ENCODE data around the gene DUSP5. TPM values are rescaled to one million over a fixed set of nuclear protein-coding genes. Genes with fewer than 3 reads are reported as not detected.

Gene DUSP5
- total RNA-seq, 1 experiment from 2014 or later = 137 TPM

DNA sequence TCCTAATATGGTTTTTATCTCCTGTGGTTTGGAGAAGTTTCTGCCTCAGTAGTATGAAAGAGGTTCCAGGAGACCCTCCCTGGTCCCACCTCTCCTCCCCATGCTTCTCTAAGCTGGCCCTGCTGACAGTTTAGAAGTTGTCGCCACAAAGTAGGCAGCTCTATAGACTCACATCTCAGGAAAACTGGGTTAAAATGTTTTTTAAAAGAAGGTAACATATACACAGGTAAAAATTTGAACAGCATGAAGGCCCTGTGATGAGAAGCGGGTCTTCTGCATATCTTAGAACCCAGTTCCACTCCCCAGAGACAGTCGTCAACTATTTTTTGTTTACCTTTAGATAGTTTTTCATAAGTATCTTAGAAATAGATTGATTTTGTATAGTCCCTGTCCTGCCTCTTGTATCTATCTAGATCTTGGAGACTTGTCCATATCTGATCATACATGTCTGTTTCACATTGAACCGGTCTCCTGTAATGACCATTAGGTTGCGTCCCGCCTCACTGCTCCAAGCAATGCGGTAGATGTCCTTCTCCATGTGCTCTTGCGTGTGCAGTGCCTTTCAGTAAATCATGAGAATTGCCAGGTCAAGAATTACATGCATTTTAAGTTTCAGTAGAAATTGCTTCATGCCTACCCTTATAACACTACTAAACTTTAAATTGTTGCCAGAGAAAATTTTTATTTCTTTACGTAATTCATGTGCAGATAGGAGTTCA is 2.2 kb downstream of the DUSP5 start:
- Histone ChIP-seq H3K27me3 (ENCODE audit: insufficient read depth, low read length) (no peaks in the 10 kb centered on the region), H4K20me1 (ENCODE audit: insufficient read depth) (peaks cover 57% of the 10 kb centered on the region; the same call in 1 of the 2 replicates), H3K4me3 (replicated peaks in 1 of 2; ENCODE audit: low read depth in 1 of 2, low read length in 2 of 2) (peak overlapping the region; percentile 90 to 92), H3K36me3 (ENCODE audit: control insufficient read depth in 1 of 2, insufficient read depth in 2 of 2, low read length in 2 of 2) (peaks cover 18 to 51% of the 10 kb centered on the region in 2 experiments), H3K9me2 (ENCODE audit: insufficient read depth) (no peaks in the 10 kb centered on the region), H3K27ac (ENCODE audit: low read depth, low read length) (peak overlapping the region; percentile 65), H3K9ac (ENCODE audit: low read length) (peak overlapping the region; percentile 86), H3K79me2 (ENCODE audit: insufficient read depth, low read length) (peaks cover 92% of the 10 kb centered on the region), H3K4me1 (ENCODE audit: control insufficient read depth in 1 of 2, insufficient read depth in 2 of 2, low read length in 2 of 2) (peaks cover 53 to 79% of the 10 kb centered on the region in 2 experiments), H3K9me3 (ENCODE audit: control insufficient read depth in 1 of 2, insufficient read depth in 1 of 2, low read depth in 1 of 2, low read length in 2 of 2) (no peaks in the 10 kb centered on the region), H3K4me2 (ENCODE audit: low read length) (peak overlapping the region; percentile 90), H2AFZ (ENCODE audit: low read depth, low read length, poor library complexity, severe bottlenecking) (no peak overlapping the region)
- ChIA-PET CTCF (no interaction called here), RAD21 (ENCODE audit: low non-redundant PET in 1 of 2, low total read pairs in 2 of 2, uncharacterized antibody in 2 of 2, unreplicated experiment in 2 of 2) (interaction anchor here (0.8 to 2.1 kb wide), 5 partner anchors 88 to 231 kb away, joined by 3 to 6 read pairs (median 4); no protein-coding TSS in a partner anchor), POLR2A (interaction anchor here (1.6 to 24.1 kb wide), 9 partner anchors 8 to 145 kb away, joined by 3 to 438 read pairs (median 9); no protein-coding TSS in a partner anchor)
- no peak for ATAC-seq
- intact Hi-C loops (cut with micrococcal nuclease) = loop anchor here (1.0 to 5.0 kb wide), 5 partner anchors 31 to 194 kb away; partner anchors contain the start of gene SMC3
- TF ChIP-seq ELF1 (IDR thresholded peaks at IDR 0.05; ENCODE audit: borderline replicate concordance, low read depth) = no peak
- TF ChIP-seq JUND (IDR thresholded peaks at IDR 0.05) = no peak
- no peak for TF ChIP-seq FOSL1 (IDR thresholded peaks at IDR 0.05; ENCODE audit: low read depth)
- TF ChIP-seq CBX3 (IDR thresholded peaks at IDR 0.05; ENCODE audit: low read depth) = no peak
- no peak for TF ChIP-seq SP1 (IDR thresholded peaks at IDR 0.05; ENCODE audit: low read depth)
- TF ChIP-seq, protein P1, sequence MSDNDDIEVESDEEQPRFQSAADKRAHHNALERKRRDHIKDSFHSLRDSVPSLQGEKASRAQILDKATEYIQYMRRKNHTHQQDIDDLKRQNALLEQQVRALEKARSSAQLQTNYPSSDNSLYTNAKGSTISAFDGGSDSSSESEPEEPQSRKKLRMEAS (IDR thresholded peaks at IDR 0.05) = no peak
- TF ChIP-seq POLR2AphosphoS5 (IDR thresholded peaks at IDR 0.05; ENCODE audit: low read depth, low read length) = no peak
- TF ChIP-seq, protein P2, sequence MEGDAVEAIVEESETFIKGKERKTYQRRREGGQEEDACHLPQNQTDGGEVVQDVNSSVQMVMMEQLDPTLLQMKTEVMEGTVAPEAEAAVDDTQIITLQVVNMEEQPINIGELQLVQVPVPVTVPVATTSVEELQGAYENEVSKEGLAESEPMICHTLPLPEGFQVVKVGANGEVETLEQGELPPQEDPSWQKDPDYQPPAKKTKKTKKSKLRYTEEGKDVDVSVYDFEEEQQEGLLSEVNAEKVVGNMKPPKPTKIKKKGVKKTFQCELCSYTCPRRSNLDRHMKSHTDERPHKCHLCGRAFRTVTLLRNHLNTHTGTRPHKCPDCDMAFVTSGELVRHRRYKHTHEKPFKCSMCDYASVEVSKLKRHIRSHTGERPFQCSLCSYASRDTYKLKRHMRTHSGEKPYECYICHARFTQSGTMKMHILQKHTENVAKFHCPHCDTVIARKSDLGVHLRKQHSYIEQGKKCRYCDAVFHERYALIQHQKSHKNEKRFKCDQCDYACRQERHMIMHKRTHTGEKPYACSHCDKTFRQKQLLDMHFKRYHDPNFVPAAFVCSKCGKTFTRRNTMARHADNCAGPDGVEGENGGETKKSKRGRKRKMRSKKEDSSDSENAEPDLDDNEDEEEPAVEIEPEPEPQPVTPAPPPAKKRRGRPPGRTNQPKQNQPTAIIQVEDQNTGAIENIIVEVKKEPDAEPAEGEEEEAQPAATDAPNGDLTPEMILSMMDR (IDR thresholded peaks at IDR 0.05 in 2 of 3, conservative IDR thresholded peaks at IDR 0.05 in 1 of 3; ENCODE audit: borderline replicate concordance in 1 of 3, insufficient read depth in 1 of 3, low read depth in 2 of 3, low read length in 2 of 3) = no peak
- TF ChIP-seq YY1 (IDR thresholded peaks at IDR 0.05; ENCODE audit: extremely low read depth, insufficient replicate concordance, low read depth, low read length) = no peak
- TF ChIP-seq POLR2A (IDR thresholded peaks at IDR 0.05; ENCODE audit: borderline replicate concordance, extremely low read depth, insufficient read depth, insufficient read length) = no peak
- TF ChIP-seq SRF (IDR thresholded peaks at IDR 0.05; ENCODE audit: low read depth) = no peak
- no peak for TF ChIP-seq EGR1 (IDR thresholded peaks at IDR 0.05; ENCODE audit: low read depth)
- TF ChIP-seq, protein P3, sequence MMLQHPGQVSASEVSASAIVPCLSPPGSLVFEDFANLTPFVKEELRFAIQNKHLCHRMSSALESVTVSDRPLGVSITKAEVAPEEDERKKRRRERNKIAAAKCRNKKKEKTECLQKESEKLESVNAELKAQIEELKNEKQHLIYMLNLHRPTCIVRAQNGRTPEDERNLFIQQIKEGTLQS (IDR thresholded peaks at IDR 0.05) = no peak
- TF ChIP-seq CEBPB (IDR thresholded peaks at IDR 0.05; ENCODE audit: low read depth) = no peak
- TF ChIP-seq ZFX (IDR thresholded peaks at IDR 0.05) = no peak
- no peak for TF ChIP-seq EZH2phosphoT487 (IDR thresholded peaks at IDR 0.05; ENCODE audit: borderline replicate concordance)
- DNase-seq (ENCODE audit: low read depth, low spot score) = no peak
- no TSS peak for BruUV-seq (replicated peaks)

Measured in HCT116 (cell line).